Adrenal gland (tissue), 12 donors: ENCODE measurements around the gene APBA1. TPM values are rescaled to one million over a fixed set of nuclear protein-coding genes. Genes with fewer than 3 reads are reported as not detected.

Experiments
- DNase-seq, 7 donors: peaks; one replicate each; pipeline ENCODE4 v3.0.0-alpha.2; 2019 to 2020
- H3K27ac ChIP-seq, 5 donors: fragments of 200-600 bp; sonication (generic) in 4 of 5; 1 replicate in 3 of 5; 2 replicates in 2 of 5; pipeline versions ENCODE4 v1.5.1 to v1.8.0; 2016 to 2020; ENCODE audit warnings: mild to moderate bottlenecking in 1 of 5
- H3K27me3 ChIP-seq: fragments of 200-600 bp; 2 replicates; pipeline ENCODE4 v1.8.0; 2021
- H3K36me3 ChIP-seq, 2 donors: fragments of 200-600 bp; replicated peaks in 1 of 2; 1 replicate in 1 of 2; 2 replicates in 1 of 2; pipeline versions ENCODE4 v1.5.1 to v1.8.0; 2018 to 2022
- H3K4me1 ChIP-seq, 2 donors: fragments of 200-600 bp; replicated peaks in 1 of 2; 1 replicate in 1 of 2; 2 replicates in 1 of 2; pipeline versions ENCODE4 v1.5.1 to v1.8.0; 2018 to 2021
- H3K4me3 ChIP-seq, 4 donors: fragments of 200-600 bp; sonication (generic) in 3 of 4; one replicate each; pipeline ENCODE4 v1.5.1; 2016 to 2018
- H3K9me3 ChIP-seq, 3 donors: fragments of 200-600 bp; sonication (generic) in 1 of 3; replicated peaks in 1 of 3; 1 replicate in 2 of 3; 2 replicates in 1 of 3; pipeline versions ENCODE4 v1.5.1 to v1.8.0; 2016 to 2021
- POLR2A ChIP-seq, 2 donors: fragments of 450-650 bp; IDR thresholded peaks; one replicate each; pipeline ENCODE4 v1.6.1; 2017; ENCODE audit warnings: antibody characterized with exemption in 2 of 2, mild to moderate bottlenecking in 2 of 2, moderate library complexity in 1 of 2
- WGBS, 4 donors: extraction: QIAGEN DNeasy Blood & Tissue Kit in 2 of 4; methylation state at CpG; one replicate each; pipeline versions ENCODE4 v1.1.5 to v1.1.7; 2013 to 2017; 5-methylcytosine and 5-hydroxymethylcytosine counted together
- intact Hi-C, 2 donors: fragments of 100-400 bp; cut with DNase I; formaldehyde crosslinking; loops; one replicate each; pipeline versions ENCODE4 v1.14.1 to v1.15.0; 2022 to 2023
- polyA plus RNA-seq, 3 donors: library from polyadenylated mRNA; stranded (reverse); fragments of 200-250 nt in 2 of 3; fragments of 350-450 nt in 1 of 3; fragmentation: Illumina TruSeq in 1 of 3; extraction: RNeasy Lipid Tissue Mini Kit (QIAGEN cat#74804) in 1 of 3; gene quantifications; one replicate each; pipeline ENCODE4 v1.2.3, GENCODE V29; 2013 to 2014
- total RNA-seq, 9 donors: library from RNA; depleted of rRNA in 4 of 9; stranded (reverse); fragments of >200 nt in 4 of 9; fragments of 120-200 nt in 1 of 9; fragmentation: NEBNext Ultra II Directional in 1 of 9; extraction: Animal tissue kit (Norgen Biotek cat#: 25700) in 1 of 9; gene quantifications; one replicate each; pipeline versions ENCODE4 v1.1.0 to v1.2.4, GENCODE V29; 2013 to 2023
- TF ChIP-seq, protein P1 (sequence below), 6 experiments: fragments of 450-650 bp in 4 of 6; fragments of 200-600 bp in 2 of 6; sonication (generic) in 1 of 6; IDR thresholded peaks; 1 replicate in 5 of 6; 2 replicates in 1 of 6; pipeline versions ENCODE4 v1.5.1 to v1.8.0; 2016 to 2021; ENCODE audit warnings: antibody characterized with exemption in 6 of 6, mild to moderate bottlenecking in 2 of 6, moderate library complexity in 1 of 6
- donor health status: healthy with polysubstance abuse.
- donor health status: Bipolar disorder and iron deficiency.
- donor health status: DM: yes; HTN: yes; CAD: no.
- donor health status: DM: no; HTN: no; CAD: no.
- donor health status: DM: no; HTN: no; CAD: no.
- donor health status: DM: yes; HTN: yes; CAD: no.

APBA1 gene
- total and polyA plus RNA-seq, 12 donors: 0.64 to 6.4 (median 3.5) TPM

DNA sequence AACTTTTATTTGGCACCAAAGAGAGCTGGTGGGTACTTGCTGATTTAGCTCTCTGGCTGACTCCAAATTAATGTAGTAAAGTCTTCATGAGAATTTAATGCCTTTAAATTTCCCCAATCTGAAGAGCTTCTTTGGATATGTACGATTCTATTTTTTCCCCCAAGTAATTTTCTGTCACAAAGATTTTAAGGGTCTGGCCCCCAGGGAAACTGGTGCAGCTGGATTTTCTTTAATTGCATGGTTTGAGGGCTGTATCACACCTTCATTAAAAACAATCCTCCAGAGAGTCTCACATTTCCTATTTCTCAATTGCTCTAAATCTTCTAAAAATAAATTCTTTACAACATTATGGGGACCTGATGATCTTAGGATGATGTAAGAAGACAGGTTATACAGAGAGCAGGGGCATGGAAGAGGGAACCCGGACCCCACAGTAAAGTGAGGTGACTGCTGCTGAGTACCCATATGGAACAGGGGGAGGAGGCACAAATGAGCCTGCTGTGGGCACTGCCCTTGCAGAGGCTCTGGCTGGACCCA is 188.2 kb downstream of the APBA1 start:
- intact Hi-C loops: no loop called here
- WGBS, 4 donors: 71 to 87% (median 82%) methylated on average over 2 of the region's 2 CpGs

DNA sequence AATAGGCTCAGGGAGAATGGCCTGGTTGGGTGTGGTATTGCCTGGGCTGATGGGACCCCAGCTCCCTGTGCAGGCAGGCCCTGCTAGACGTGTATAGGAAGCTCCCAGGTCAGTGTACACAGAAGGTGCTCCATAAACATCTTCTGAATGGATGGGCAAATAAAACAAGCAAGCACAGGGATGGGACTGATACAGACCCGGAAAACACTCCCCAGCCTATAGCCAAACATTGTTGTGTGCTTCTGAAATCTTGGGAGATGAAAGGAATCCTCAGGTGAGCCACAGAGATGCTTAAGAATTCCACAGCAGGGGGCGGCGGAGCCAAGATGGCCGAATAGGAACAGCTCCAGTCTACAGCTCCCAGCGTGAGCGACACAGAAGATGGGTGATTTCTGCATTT is 195.4 kb downstream of the APBA1 start:
- Histone ChIP-seq H3K36me3 (no peaks in the 10 kb centered on the region), H3K9me3 (no peaks in the 10 kb centered on the region), H3K4me1 (no peaks in the 10 kb centered on the region), H3K27me3 (no peaks in the 10 kb centered on the region), H3K4me3 (no peak overlapping the region), H3K27ac (no peak overlapping the region)
- DNase-seq: no peak
- intact Hi-C loops: no loop called here
- 74 to 88% (median 79%) methylated on average over 5 to 7 of the region's 7 CpGs for WGBS, 4 donors
- TF ChIP-seq, protein P1, sequence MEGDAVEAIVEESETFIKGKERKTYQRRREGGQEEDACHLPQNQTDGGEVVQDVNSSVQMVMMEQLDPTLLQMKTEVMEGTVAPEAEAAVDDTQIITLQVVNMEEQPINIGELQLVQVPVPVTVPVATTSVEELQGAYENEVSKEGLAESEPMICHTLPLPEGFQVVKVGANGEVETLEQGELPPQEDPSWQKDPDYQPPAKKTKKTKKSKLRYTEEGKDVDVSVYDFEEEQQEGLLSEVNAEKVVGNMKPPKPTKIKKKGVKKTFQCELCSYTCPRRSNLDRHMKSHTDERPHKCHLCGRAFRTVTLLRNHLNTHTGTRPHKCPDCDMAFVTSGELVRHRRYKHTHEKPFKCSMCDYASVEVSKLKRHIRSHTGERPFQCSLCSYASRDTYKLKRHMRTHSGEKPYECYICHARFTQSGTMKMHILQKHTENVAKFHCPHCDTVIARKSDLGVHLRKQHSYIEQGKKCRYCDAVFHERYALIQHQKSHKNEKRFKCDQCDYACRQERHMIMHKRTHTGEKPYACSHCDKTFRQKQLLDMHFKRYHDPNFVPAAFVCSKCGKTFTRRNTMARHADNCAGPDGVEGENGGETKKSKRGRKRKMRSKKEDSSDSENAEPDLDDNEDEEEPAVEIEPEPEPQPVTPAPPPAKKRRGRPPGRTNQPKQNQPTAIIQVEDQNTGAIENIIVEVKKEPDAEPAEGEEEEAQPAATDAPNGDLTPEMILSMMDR (IDR thresholded peaks at IDR 0.05): no peak
- TF ChIP-seq POLR2A (IDR thresholded peaks at IDR 0.05): no peak

More for the DNA sequence above, 188.2 kb downstream of the APBA1 start:
- no peaks in the 10 kb centered on the region for H3K27me3 ChIP-seq
- TF ChIP-seq, protein P1 (IDR thresholded peaks at IDR 0.05): no peak
- no peak for TF ChIP-seq POLR2A (IDR thresholded peaks at IDR 0.05)
- no peak overlapping the region for H3K4me3 ChIP-seq
- H3K36me3 ChIP-seq: no peaks in the 10 kb centered on the region
- no peaks in the 10 kb centered on the region for H3K9me3 ChIP-seq
- DNase-seq: no peak
- H3K4me1 ChIP-seq: no peaks in the 10 kb centered on the region
- no peak overlapping the region for H3K27ac ChIP-seq

DNA sequence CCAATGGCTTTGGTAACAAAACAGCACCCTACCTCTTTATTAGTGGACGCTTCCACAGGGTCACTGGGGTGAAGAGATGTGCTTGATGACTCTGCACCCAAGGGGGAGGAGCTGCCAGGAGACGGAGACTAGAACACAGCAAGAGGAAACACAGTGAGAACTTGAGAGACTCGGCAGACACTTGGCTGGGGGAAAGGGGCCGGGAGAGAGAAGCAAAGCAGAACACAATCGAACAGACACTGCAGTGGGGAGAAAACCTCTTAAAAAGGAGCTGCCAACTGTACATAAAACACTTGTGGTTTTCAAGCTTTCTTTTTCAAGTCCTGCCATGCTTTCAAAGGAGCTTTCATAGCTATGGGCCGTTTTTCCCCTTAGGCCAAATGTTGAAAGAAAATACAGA is 196.2 kb downstream of the APBA1 start:
- intact Hi-C loops: no loop called here
- WGBS, 4 donors: 69 to 83% (median 75%) methylated on average over 6 of the region's 6 CpGs
- TF ChIP-seq, protein P1 (IDR thresholded peaks at IDR 0.05): no peak
- TF ChIP-seq POLR2A (IDR thresholded peaks at IDR 0.05): no peak
- Histone ChIP-seq H3K9me3 (no peaks in the 10 kb centered on the region), H3K27me3 (no peaks in the 10 kb centered on the region), H3K36me3 (no peaks in the 10 kb centered on the region), H3K4me1 (no peaks in the 10 kb centered on the region), H3K4me3 (no peak overlapping the region), H3K27ac (no peak overlapping the region)
- DNase-seq: no peak

DNA sequence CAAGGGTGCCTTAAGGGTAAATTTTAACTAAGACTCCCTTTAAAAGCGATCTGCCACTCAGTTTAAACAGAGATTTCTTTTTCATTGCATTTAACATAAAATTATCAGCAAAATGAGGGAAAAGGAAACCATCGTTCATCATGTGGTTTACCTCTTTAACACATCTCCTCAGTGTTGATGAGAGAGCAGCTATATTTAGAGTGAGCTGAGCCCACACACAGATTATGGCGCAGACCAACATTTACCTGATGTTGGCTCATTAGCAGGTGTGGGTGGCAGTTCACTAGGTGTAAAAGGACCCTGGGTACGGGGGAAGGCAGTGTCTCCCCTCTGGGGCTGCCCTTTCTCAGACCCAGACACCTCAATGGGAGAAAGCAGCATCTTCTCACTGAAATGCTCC is 197.3 kb downstream of the APBA1 start:
- no peaks in the 10 kb centered on the region for H3K4me1 ChIP-seq
- no peak overlapping the region for H3K27ac ChIP-seq
- no peaks in the 10 kb centered on the region for H3K9me3 ChIP-seq
- no peaks in the 10 kb centered on the region for H3K27me3 ChIP-seq
- no peaks in the 10 kb centered on the region for H3K36me3 ChIP-seq
- 71 to 88% (median 77%) methylated on average over 4 of the region's 4 CpGs for WGBS, 4 donors
- TF ChIP-seq, protein P1 (IDR thresholded peaks at IDR 0.05): no peak
- no peak for TF ChIP-seq POLR2A (IDR thresholded peaks at IDR 0.05)
- H3K4me3 ChIP-seq: no peak overlapping the region
- intact Hi-C loops: no loop called here
- no peak for DNase-seq
